ENCODE results near the gene PCYT2. TPM values are rescaled to one million over a fixed set of nuclear protein-coding genes. Genes with fewer than 3 reads are reported as not detected.
A peak's percentile ranks its signal among the peaks of the same experiment; 100 is the strongest.

Gene PCYT2
- total RNA-seq, 4 donors from 2014 or later = 23.7 to 34.2 (median 30.4) TPM

- no peaks in the 10 kb centered on the region for H3K9me3 ChIP-seq
- no peak for DNase-seq (ENCODE audit: low spot score in 2 of 2)
- H3K36me3 ChIP-seq = peaks cover 22% of the 10 kb centered on the region
- no peak overlapping the region for H3K4me3 ChIP-seq
- H3K27ac ChIP-seq = no peak overlapping the region
- WGBS = 96% methylated on average over 8 of the region's 8 CpGs
- no peaks in the 10 kb centered on the region for H3K27me3 ChIP-seq
- peaks cover 75% of the 10 kb centered on the region for H3K4me1 ChIP-seq
- no peak for TF ChIP-seq POLR2A (IDR thresholded peaks at IDR 0.05)
- TF ChIP-seq CTCF (IDR thresholded peaks at IDR 0.05) = no peak
- no peak for TF ChIP-seq POLR2AphosphoS5 (IDR thresholded peaks at IDR 0.05)
- TF ChIP-seq EP300 (IDR thresholded peaks at IDR 0.05) = no peak
Measured at GRCh38 chr17:81865358-81865732, 45.9 kb downstream of the PCYT2 start.

- DNase-seq (ENCODE audit: low spot score in 2 of 2) = no peak
- Histone ChIP-seq H3K36me3 (peaks cover 14% of the 10 kb centered on the region), H3K4me3 (no peak overlapping the region), H3K27ac (no peak overlapping the region), H3K9me3 (no peaks in the 10 kb centered on the region), H3K4me1 (peaks cover 70% of the 10 kb centered on the region), H3K27me3 (no peaks in the 10 kb centered on the region)
- TF ChIP-seq POLR2A (IDR thresholded peaks at IDR 0.05) = no peak
- WGBS = 62% methylated on average over 4 of the region's 9 CpGs
Measured at GRCh38 chr17:81863833-81864768, 47.1 kb downstream of the PCYT2 start.

GRCh38 chr17:81863123-81863675 is 48.0 kb downstream of the PCYT2 start:
- Histone ChIP-seq H3K4me3 (no peak overlapping the region), H3K27ac (no peak overlapping the region), H3K36me3 (peaks cover 12% of the 10 kb centered on the region), H3K9me3 (no peaks in the 10 kb centered on the region), H3K27me3 (no peaks in the 10 kb centered on the region), H3K4me1 (peaks cover 70% of the 10 kb centered on the region)
- DNase-seq (ENCODE audit: low spot score in 2 of 2) = no peak
- TF ChIP-seq CTCF (IDR thresholded peaks at IDR 0.05) (no peak), POLR2A (IDR thresholded peaks at IDR 0.05) (no peak), EP300 (IDR thresholded peaks at IDR 0.05) (no peak), POLR2AphosphoS5 (IDR thresholded peaks at IDR 0.05) (no peak)
- WGBS = 71% methylated on average over 6 of the region's 6 CpGs

GRCh38 chr17:81860756-81861568 is 50.2 kb downstream of the PCYT2 start:
- Histone ChIP-seq H3K4me1 (peaks cover 72% of the 10 kb centered on the region), H3K27ac (peak overlapping the region; percentile 97), H3K36me3 (peaks cover 11% of the 10 kb centered on the region), H3K9me3 (no peaks in the 10 kb centered on the region), H3K4me3 (peak overlapping the region; percentile 69), H3K27me3 (no peaks in the 10 kb centered on the region)
- WGBS = under 1% methylated on average over 57 of the region's 74 CpGs
- peak; percentile 100 for DNase-seq (ENCODE audit: low spot score in 2 of 2)
- TF ChIP-seq POLR2AphosphoS5 (IDR thresholded peaks at IDR 0.05) = peak; percentile 88 to 98 (median 94)
- TF ChIP-seq CTCF (IDR thresholded peaks at IDR 0.05) = no peak
- peak; percentile 68 to 93 for TF ChIP-seq POLR2A (IDR thresholded peaks at IDR 0.05)
- TF ChIP-seq EP300 (IDR thresholded peaks at IDR 0.05) = no peak

- no peak for DNase-seq (ENCODE audit: low spot score in 2 of 2)
- Histone ChIP-seq H3K4me1 (peaks cover 76% of the 10 kb centered on the region), H3K4me3 (peak within 1 kb of the TSS; percentile 92), H3K9me3 (no peaks in the 10 kb centered on the region), H3K36me3 (peaks cover 18% of the 10 kb centered on the region), H3K27me3 (no peaks in the 10 kb centered on the region), H3K27ac (peak within 1 kb of the TSS; percentile 97)
- WGBS = 0% methylated on average over 28 of the region's 95 CpGs
- TF ChIP-seq CTCF (IDR thresholded peaks at IDR 0.05) (no peak), POLR2A (IDR thresholded peaks at IDR 0.05) (peak; percentile 85 to 86), EP300 (IDR thresholded peaks at IDR 0.05) (no peak), POLR2AphosphoS5 (IDR thresholded peaks at IDR 0.05) (peak in 1 of 3 donors; percentile 72)
Measured at GRCh38 chr17:81859906-81860755, 51.1 kb downstream of the PCYT2 start, which contains the start of gene P4HB. P4HB (minus strand) TSS chr17:81860535; CDS start chr17:81860471, 64 bp downstream.
